Small intestine (tissue), 7 donors: ENCODE results near the gene TWF1. TPM values are rescaled to one million over a fixed set of nuclear protein-coding genes. Genes with fewer than 3 reads are reported as not detected.

Experiments
- DNase-seq, 2 donors: peaks; one replicate each; pipeline versions ENCODE4 v3.0.0 to v3.0.0-alpha.2; 2013
- FAIRE-seq: peaks from 2 replicates; lab custom pipeline; 2012; peaks lifted over from hg19 to GRCh38; lab: Jason Lieb, UNC
- H3K27ac ChIP-seq, 3 donors: one replicate each; pipeline ENCODE4 v1.5.1; 2013; ENCODE audit warnings: low read length in 2 of 3, mild to moderate bottlenecking in 2 of 3, control low read depth in 1 of 3, inconsistent platforms in 1 of 3, low read depth in 1 of 3, moderate library complexity in 1 of 3
- H3K27me3 ChIP-seq, 3 donors: one replicate each; pipeline ENCODE4 v1.6.1; 2013; ENCODE audit warnings: low read length in 3 of 3, inconsistent platforms in 1 of 3; ENCODE audit not compliant: control insufficient read depth in 3 of 3, insufficient read depth in 3 of 3
- H3K36me3 ChIP-seq, 3 donors: one replicate each; pipeline ENCODE4 v1.6.1; 2013; ENCODE audit warnings: low read length in 3 of 3, inconsistent platforms in 1 of 3, low read depth in 1 of 3, mild to moderate bottlenecking in 1 of 3, moderate library complexity in 1 of 3; ENCODE audit not compliant: control insufficient read depth in 3 of 3, insufficient read depth in 2 of 3
- H3K4me1 ChIP-seq, 3 donors: one replicate each; pipeline ENCODE4 v1.6.1; 2013; ENCODE audit warnings: low read length in 2 of 3, inconsistent platforms in 1 of 3, low read depth in 1 of 3, mild to moderate bottlenecking in 1 of 3, moderate library complexity in 1 of 3; ENCODE audit not compliant: control insufficient read depth in 3 of 3, insufficient read depth in 2 of 3
- H3K4me3 ChIP-seq, 3 donors: one replicate each; pipeline ENCODE4 v1.5.1; 2013; ENCODE audit warnings: low read length in 3 of 3, control low read depth in 1 of 3, inconsistent platforms in 1 of 3, low read depth in 1 of 3, mild to moderate bottlenecking in 1 of 3, moderate library complexity in 1 of 3
- H3K9me3 ChIP-seq, 2 donors: one replicate each; pipeline ENCODE4 v1.6.1; 2013; ENCODE audit warnings: low read depth in 1 of 2, low read length in 1 of 2; ENCODE audit not compliant: control insufficient read depth in 2 of 2, insufficient read depth in 1 of 2
- WGBS, 3 donors: extraction: QIAGEN DNeasy Blood & Tissue Kit; methylation state at CpG; one replicate each; pipeline ENCODE4 v1.1.7; 2013; 5-methylcytosine and 5-hydroxymethylcytosine counted together
- polyA plus RNA-seq, 4 donors: library from polyadenylated mRNA; stranded (reverse) in 3 of 4; unstranded in 1 of 4; fragments of 200-250 nt in 3 of 4; fragments of 120-200 nt in 1 of 4; gene quantifications; one replicate each; pipeline versions ENCODE4 v1.2.1 to v1.2.3, GENCODE V29; 2013
- donor health status: healthy with polysubstance abuse.
- donor health status: control.
- donor health status: control.
- donor health status: Bipolar disorder and iron deficiency.
- donor health status: healthy.

The TWF1 gene
- polyA plus RNA-seq, 4 donors: 81.7 to 142 (median 90.8) TPM

DNA sequence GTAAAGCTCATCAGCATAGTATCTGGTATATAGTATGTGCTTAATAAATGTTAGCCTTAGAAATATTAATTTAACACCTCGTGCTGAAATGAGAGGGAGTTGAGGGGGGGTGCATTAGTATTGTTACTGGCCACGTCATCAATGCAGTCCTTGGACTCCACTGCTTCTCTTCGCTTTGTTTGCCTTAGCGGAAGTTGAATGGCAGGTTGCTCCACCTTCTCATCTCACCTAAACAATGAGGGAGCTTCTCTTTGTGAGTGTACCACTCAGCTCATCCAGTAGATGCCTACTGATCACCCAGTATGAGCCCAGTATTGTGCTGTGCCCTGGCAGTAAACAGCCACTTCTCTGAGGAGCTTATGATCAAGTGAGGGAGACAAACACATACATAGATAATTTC is 34.2 kb upstream of the TWF1 start:
- H3K9me3 ChIP-seq: no peaks in the 10 kb centered on the region
- peaks cover 0 to 5% (median 0%) of the 10 kb centered on the region in 3 donors for H3K36me3 ChIP-seq
- no peak overlapping the region for H3K27ac ChIP-seq
- no peaks in the 10 kb centered on the region for H3K27me3 ChIP-seq
- DNase-seq (no peak), FAIRE-seq (no peak)
- peaks cover 0 to 3% (median 0%) of the 10 kb centered on the region in 3 donors for H3K4me1 ChIP-seq
- H3K4me3 ChIP-seq: no peak overlapping the region
- 88 to 95% (median 91%) methylated on average over 4 of the region's 4 CpGs for WGBS, 3 donors

DNA sequence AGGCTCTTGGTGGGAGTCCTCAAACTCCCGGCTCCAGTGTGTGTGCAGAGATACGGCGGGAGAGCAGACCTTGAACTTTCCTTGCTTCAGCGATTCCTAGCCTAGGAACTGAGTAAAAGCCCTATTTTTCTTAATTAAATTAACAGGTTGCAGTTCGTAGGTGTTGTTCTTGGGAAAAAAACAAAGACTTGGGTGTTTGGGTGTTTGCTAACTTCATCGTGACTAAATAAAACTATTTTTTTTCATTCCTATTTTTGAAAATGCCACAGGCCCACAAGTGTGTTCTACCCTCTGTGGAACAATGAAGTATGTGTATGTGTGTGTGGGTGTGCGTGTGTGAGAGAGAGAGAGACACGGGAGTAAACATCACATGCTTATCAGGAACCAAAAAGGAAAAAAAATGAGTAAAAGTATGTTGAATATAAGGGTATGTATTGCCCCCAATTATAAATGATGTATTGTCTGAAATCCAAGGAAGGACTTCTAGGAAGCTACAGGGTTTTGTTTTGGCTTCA is 30.4 kb upstream of the TWF1 start:
- H3K9me3 ChIP-seq: no peaks in the 10 kb centered on the region
- H3K27ac ChIP-seq: peak overlapping the region; percentile 89 to 98 (median 95)
- peaks cover 0 to 5% (median 3%) of the 10 kb centered on the region in 3 donors for H3K4me1 ChIP-seq
- H3K4me3 ChIP-seq: peak overlapping the region; percentile 65 to 75 (median 74)
- no peaks in the 10 kb centered on the region for H3K27me3 ChIP-seq
- no peaks in the 10 kb centered on the region for H3K36me3 ChIP-seq
- DNase-seq (peak in 1 of 2 donors; percentile 53), FAIRE-seq (no peak)
- 2 to 4% (median 4%) methylated on average over 8 of the region's 8 CpGs for WGBS, 3 donors

DNA sequence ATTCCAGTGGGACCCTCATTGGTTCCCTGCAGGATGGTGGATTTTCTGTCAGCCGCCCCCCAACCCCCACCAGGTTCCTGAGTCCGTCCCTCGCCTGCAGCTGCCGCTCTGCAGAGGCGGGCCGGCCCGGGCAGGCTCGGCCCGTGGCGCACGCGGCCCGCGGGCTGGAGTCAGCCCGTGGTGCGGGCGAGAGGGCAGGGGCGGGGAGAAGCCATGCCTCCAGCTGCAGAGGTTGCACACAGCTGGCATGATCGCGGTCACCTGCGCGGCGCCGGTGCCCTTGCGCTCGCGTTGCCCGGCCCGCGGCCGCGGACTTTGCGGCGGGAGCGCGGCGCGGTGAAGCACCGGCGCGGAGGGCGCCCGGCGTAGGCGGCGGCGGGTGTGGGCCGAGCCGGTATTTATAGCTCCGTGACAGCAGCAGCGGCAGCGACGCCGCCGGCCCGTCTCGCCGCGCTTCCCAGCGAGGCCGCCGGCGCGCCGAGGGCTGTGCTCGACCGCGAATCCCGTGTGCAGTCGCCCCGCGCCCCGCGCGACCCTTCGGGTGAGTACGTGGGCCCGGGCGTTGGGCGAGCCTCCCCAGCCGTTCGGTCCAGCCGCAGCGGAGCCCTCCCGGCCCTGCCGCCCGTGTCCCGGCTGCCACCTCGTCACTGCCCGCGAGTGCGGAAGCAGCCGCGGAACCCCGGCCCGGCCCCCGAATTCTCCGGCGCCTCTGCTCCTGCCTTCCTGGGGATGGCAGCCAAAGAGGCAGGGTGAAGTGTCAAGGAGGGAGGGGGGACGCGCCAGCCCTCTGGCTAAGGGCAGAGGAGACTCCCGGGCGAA is 29.7 kb upstream of the TWF1 start, which contains the start of gene TMEM117:
Gene TMEM117 (plus strand): TSS at position 426 of the 819 bp plus-strand sequence.
- H3K27ac ChIP-seq: peak within 1 kb of the TSS; percentile 89 to 98 (median 95)
- no peaks in the 10 kb centered on the region for H3K36me3 ChIP-seq
- peaks cover 0 to 5% (median 3%) of the 10 kb centered on the region in 3 donors for H3K4me1 ChIP-seq
- H3K4me3 ChIP-seq: peak within 1 kb of the TSS; percentile 65 to 75 (median 74)
- H3K27me3 ChIP-seq: no peaks in the 10 kb centered on the region
- DNase-seq (peak; percentile 66 to 92), FAIRE-seq (no peak)
- H3K9me3 ChIP-seq: no peaks in the 10 kb centered on the region
- 0% methylated on average over 52 to 103 of the region's 103 CpGs for WGBS, 3 donors

DNA sequence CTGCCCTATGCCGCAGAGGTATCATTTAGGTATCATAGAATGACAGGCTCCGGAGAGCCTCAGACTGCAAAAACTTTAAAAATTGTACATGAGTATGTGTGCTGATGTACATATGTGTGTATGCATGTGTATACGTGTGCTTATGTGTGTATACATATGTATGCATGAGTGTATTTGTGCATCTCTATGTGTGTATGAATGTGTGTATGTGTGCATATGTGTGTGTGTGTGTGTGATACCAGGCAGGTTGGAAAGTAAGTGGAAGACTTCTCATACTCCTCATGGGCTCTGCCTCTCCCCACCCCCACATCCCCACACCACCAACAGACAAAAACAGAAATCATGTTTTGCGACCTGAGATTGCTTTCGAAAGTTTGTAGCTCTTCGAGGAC is 29.1 kb upstream of the TWF1 start:
- 38 to 43% (median 43%) methylated on average over 6 of the region's 6 CpGs for WGBS, 3 donors

DNA sequence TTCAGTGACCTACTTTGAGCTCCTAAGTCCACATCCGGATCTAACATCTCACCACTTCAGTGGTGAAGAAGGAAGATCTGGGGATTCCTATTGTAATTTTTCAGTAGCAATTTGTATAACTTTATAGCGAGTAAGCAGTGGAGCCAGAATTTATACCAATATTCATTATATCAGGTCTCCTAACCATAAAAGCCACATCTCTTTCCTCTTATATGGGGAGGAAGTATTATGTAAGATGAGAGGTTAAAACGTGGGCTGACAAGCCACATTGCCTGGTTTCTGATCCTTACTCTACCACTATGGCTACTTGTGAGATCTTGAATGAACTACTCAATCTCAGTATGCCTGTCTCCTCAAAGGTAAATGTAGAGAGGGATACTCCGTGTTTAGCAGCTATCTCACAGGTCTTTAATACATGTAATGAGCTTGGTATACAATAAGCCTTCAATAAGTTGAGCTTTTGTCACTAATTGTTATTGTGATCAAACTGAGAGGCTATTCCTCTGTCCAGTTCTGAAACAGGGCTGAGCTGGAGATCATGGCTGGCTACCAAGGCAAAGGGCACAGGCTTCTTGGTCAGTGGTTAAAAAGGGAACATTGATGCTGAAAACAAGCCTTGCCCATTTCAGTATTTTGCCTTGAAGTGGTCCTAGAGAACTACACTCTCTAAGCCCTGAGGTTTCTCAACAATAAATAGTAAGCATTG is 26.5 kb upstream of the TWF1 start:
- 71 to 76% (median 73%) methylated on average over 4 of the region's 4 CpGs for WGBS, 3 donors

More for the DNA sequence above, 29.1 kb upstream of the TWF1 start:
- H3K9me3 ChIP-seq: no peaks in the 10 kb centered on the region
- no peak for FAIRE-seq
- no peak for DNase-seq
- H3K4me3 ChIP-seq: peak overlapping the region; percentile 43 to 75 (median 65)
- H3K27me3 ChIP-seq: no peaks in the 10 kb centered on the region
- H3K27ac ChIP-seq: peak overlapping the region; percentile 46 to 98 (median 89)
- peaks cover 0 to 5% (median 3%) of the 10 kb centered on the region in 3 donors for H3K4me1 ChIP-seq
- H3K36me3 ChIP-seq: no peaks in the 10 kb centered on the region

DNA sequence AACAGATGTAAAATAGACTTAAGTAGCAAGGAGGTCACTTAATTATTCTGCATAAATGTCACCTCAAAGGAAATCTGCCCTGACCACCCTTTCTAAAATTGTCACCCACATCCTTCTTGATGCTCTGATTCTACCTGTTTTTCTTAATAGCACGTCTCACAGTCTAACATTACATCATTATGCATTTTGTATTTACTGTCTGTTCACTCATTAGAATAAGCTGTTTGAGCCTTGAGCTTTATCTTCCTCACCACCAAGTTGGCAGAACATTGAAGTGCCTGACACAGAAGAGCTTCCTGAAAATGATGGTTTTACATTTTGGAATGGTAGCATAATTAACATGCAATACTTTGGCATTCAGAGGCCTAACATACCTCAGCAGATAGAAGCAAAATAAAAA is 21.0 kb upstream of the TWF1 start:
- no peaks in the 10 kb centered on the region for H3K27me3 ChIP-seq
- FAIRE-seq (no peak), DNase-seq (no peak)
- no peaks in the 10 kb centered on the region for H3K36me3 ChIP-seq
- H3K27ac ChIP-seq: no peak overlapping the region
- WGBS, 3 donors: 62 to 84% (median 75%) methylated on average over 1 of the region's 1 CpG
- no peaks in the 10 kb centered on the region for H3K9me3 ChIP-seq
- no peak overlapping the region for H3K4me3 ChIP-seq
- peaks cover 0 to 3% (median 0%) of the 10 kb centered on the region in 3 donors for H3K4me1 ChIP-seq

More for the DNA sequence above, 26.5 kb upstream of the TWF1 start:
- DNase-seq: peak in 1 of 2 donors; percentile 13
- no peak overlapping the region for H3K4me3 ChIP-seq
- H3K27me3 ChIP-seq: no peaks in the 10 kb centered on the region
- no peak for FAIRE-seq
- H3K4me1 ChIP-seq: peaks cover 0 to 5% (median 0%) of the 10 kb centered on the region in 3 donors
- H3K36me3 ChIP-seq: no peaks in the 10 kb centered on the region
- H3K27ac ChIP-seq: no peak overlapping the region
- H3K9me3 ChIP-seq: no peaks in the 10 kb centered on the region

DNA sequence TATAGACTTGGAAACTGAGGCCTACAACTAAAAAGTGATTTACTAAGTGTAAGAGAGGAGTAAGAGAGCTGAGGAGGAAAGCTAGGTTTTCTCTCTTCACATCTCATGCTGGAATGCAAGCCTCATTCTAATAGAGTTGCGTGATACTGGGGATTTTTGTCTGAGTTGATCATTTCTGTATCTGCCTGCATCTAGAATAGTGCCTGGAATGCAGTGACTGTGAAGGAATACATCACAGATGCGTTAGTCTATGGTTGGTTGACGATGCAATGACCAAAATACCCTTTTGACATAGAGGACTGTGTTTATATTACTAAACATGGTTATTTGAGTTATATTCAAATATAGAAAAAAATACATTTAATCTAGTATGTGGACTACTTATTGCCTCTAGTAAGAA is 20.6 kb upstream of the TWF1 start:
- no peak for DNase-seq
- FAIRE-seq: no peak
- Histone ChIP-seq H3K4me3 (no peak overlapping the region), H3K27me3 (no peaks in the 10 kb centered on the region), H3K4me1 (no peaks in the 10 kb centered on the region), H3K27ac (no peak overlapping the region), H3K9me3 (no peaks in the 10 kb centered on the region), H3K36me3 (no peaks in the 10 kb centered on the region)
- 85 to 94% (median 93%) methylated on average over 3 of the region's 3 CpGs for WGBS, 3 donors

DNA sequence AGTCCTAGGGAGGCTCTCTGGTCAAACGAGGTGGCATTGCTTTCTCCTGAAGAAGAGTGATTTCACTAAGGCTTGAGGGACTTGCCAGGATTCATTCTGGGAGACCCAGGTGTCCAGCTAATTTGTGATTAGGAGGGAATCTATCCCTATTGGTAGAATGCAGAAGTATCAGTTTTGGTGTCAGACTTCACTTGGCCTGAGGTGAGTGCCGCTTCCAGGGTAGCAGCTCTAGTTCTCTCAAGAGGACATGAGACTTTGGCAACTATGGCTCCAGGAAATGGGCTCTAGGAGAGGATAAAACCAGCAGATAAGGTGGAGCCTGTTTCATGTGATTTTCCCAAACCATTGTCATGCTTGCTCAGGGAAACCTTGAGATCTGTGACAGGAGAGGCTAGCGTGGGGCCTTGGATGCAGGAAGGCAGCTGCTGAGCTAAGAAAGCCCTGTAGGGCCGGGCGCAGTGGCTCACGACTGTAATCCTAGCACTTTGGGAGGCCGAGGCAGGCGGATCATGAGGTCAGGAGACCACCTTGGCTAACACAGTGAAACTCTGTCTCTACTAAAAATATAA is 18.2 kb upstream of the TWF1 start:
- no peaks in the 10 kb centered on the region for H3K27me3 ChIP-seq
- no peak overlapping the region for H3K27ac ChIP-seq
- WGBS, 3 donors: 88 to 92% (median 90%) methylated on average over 8 of the region's 8 CpGs
- DNase-seq: no peak
- no peak for FAIRE-seq
- H3K4me1 ChIP-seq: no peaks in the 10 kb centered on the region
- no peak overlapping the region for H3K4me3 ChIP-seq
- H3K9me3 ChIP-seq: no peaks in the 10 kb centered on the region
- no peaks in the 10 kb centered on the region for H3K36me3 ChIP-seq
